Ovary (tissue), 9 donors: ENCODE results near the gene KSR1. TPM values are rescaled to one million over a fixed set of nuclear protein-coding genes. Genes with fewer than 3 reads are reported as not detected.
A peak's percentile ranks its signal among the peaks of the same experiment; 100 is the strongest.
"Not testable (repeated sequence)": the region's sequence is repeated elsewhere in the genome, so short reads cannot be mapped to it uniquely, and the experiment has no call there.

Source experiments
- DNase-seq, 5 donors: peaks; one replicate each; pipeline ENCODE4 v3.0.0-alpha.2; 2019 to 2020
- H3K27ac ChIP-seq, 2 donors: fragments of 200-600 bp; one replicate each; pipeline versions ENCODE4 v1.5.1 to v1.8.0; 2019 to 2022
- H3K27me3 ChIP-seq: fragments of 200-600 bp; one replicate; pipeline ENCODE4 v1.8.0; 2022
- H3K36me3 ChIP-seq: fragments of 200-600 bp; sonication (generic); one replicate; pipeline ENCODE4 v1.5.1; 2019
- H3K4me1 ChIP-seq: one replicate; pipeline ENCODE4 v1.8.1; 2013; ENCODE audit warnings: mild to moderate bottlenecking, moderate library complexity; ENCODE audit not compliant: insufficient read depth
- H3K4me3 ChIP-seq: fragments of 200-600 bp; sonication (generic); one replicate; pipeline ENCODE4 v1.5.1; 2017
- H3K9me3 ChIP-seq, 2 donors: fragments of 200-600 bp in 1 of 2; sonication (generic) in 1 of 2; one replicate each; pipeline versions ENCODE4 v1.5.1 to v1.8.1; 2013 to 2019; ENCODE audit warnings: mild to moderate bottlenecking in 1 of 2, moderate library complexity in 1 of 2
- EP300 ChIP-seq: sonication (generic); formaldehyde crosslinking; IDR thresholded peaks from one replicate; pipeline ENCODE4 v1.6.1; 2017; ENCODE audit warnings: antibody characterized with exemption
- POLR2A ChIP-seq: fragments of 450-650 bp; IDR thresholded peaks from one replicate; pipeline ENCODE4 v1.6.1; 2017; ENCODE audit warnings: antibody characterized with exemption, mild to moderate bottlenecking, moderate library complexity
- WGBS, 3 donors: extraction: QIAGEN DNeasy Blood & Tissue Kit in 1 of 3; methylation state at CpG; one replicate each; pipeline versions ENCODE4 v1.1.5 to v1.1.7; 2013 to 2017; 5-methylcytosine and 5-hydroxymethylcytosine counted together
- intact Hi-C, 4 donors: fragments of 100-400 bp; cut with DNase I; formaldehyde crosslinking; loops; one replicate each; pipeline versions ENCODE4 v1.11.0 to v1.15.1; 2022 to 2023
- polyA plus RNA-seq, 2 donors: library from polyadenylated mRNA; stranded (reverse); fragments of 200-250 nt in 1 of 2; fragments of 350-450 nt in 1 of 2; fragmentation: Illumina TruSeq in 1 of 2; extraction: RNeasy Lipid Tissue Mini Kit (QIAGEN cat#74804) in 1 of 2; gene quantifications; one replicate each; pipeline ENCODE4 v1.2.3, GENCODE V29; 2013 to 2014
- total RNA-seq, 7 donors: library from RNA; depleted of rRNA in 2 of 7; stranded (reverse); fragments of >200 nt in 2 of 7; fragmentation: NEBNext Ultra II Directional in 3 of 7; extraction: Animal tissue kit (Norgen Biotek cat#: 25700) in 3 of 7; gene quantifications; one replicate each; pipeline versions ENCODE4 v1.1.0 to v1.2.4, GENCODE V29; 2016 to 2023
- TF ChIP-seq, protein P1 (sequence below), 3 donors: fragments of 450-650 bp in 2 of 3; fragments of 200-600 bp in 1 of 3; IDR thresholded peaks; one replicate each; pipeline versions ENCODE4 v1.5.1 to v1.8.0; 2016 to 2022; ENCODE audit warnings: antibody characterized with exemption in 3 of 3, mild to moderate bottlenecking in 1 of 3
- donor health status: DM: no; HTN: no; CAD: no; lungs with moderate emphysema.
- donor health status: DM: no; HTN: no; CAD: no.
- donor health status: Bipolar disorder and iron deficiency.
- donor health status: DM: yes; HTN: yes; CAD: no.
- donor health status: DM: no; HTN: no; CAD: no.
- donor health status: DM: yes; HTN: yes; CAD: no.

KSR1 gene
- total and polyA plus RNA-seq, 9 donors = 27.7 to 84.8 (median 39.5) TPM

DNA sequence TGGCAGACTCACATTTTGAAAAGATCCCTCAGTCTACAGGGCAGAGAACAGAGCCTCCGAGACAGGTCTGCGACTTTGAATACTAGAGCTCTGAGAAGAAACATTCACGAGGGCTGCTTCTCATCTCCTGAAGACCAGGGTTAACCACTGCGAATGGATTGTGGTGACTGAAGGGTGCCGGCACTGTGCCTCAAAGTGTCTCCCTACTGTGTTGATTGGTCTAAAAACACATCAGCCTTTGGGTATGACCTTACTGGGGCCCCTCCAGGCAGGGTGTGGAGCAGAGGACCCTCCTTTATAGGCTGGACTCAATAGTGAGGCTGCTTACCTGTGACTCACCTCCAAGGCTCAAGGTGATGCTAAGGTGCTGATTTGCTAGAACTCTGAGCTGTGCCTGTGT is 172.1 kb downstream of the KSR1 start:
- intact Hi-C loops = no loop called here
- no peak overlapping the region for H3K4me3 ChIP-seq
- H3K9me3 ChIP-seq = no peaks in the 10 kb centered on the region
- H3K27ac ChIP-seq = no peak overlapping the region
- no peaks in the 10 kb centered on the region for H3K27me3 ChIP-seq
- no peaks in the 10 kb centered on the region for H3K36me3 ChIP-seq
- DNase-seq = no peak
- 86 to 93% (median 87%) methylated on average over 5 of the region's 5 CpGs for WGBS, 3 donors
- TF ChIP-seq EP300 (no peak), POLR2A (no peak)
- TF ChIP-seq, protein P1, sequence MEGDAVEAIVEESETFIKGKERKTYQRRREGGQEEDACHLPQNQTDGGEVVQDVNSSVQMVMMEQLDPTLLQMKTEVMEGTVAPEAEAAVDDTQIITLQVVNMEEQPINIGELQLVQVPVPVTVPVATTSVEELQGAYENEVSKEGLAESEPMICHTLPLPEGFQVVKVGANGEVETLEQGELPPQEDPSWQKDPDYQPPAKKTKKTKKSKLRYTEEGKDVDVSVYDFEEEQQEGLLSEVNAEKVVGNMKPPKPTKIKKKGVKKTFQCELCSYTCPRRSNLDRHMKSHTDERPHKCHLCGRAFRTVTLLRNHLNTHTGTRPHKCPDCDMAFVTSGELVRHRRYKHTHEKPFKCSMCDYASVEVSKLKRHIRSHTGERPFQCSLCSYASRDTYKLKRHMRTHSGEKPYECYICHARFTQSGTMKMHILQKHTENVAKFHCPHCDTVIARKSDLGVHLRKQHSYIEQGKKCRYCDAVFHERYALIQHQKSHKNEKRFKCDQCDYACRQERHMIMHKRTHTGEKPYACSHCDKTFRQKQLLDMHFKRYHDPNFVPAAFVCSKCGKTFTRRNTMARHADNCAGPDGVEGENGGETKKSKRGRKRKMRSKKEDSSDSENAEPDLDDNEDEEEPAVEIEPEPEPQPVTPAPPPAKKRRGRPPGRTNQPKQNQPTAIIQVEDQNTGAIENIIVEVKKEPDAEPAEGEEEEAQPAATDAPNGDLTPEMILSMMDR (IDR thresholded peaks at IDR 0.05) = no peak
- H3K4me1 ChIP-seq = peaks cover 10% of the 10 kb centered on the region

DNA sequence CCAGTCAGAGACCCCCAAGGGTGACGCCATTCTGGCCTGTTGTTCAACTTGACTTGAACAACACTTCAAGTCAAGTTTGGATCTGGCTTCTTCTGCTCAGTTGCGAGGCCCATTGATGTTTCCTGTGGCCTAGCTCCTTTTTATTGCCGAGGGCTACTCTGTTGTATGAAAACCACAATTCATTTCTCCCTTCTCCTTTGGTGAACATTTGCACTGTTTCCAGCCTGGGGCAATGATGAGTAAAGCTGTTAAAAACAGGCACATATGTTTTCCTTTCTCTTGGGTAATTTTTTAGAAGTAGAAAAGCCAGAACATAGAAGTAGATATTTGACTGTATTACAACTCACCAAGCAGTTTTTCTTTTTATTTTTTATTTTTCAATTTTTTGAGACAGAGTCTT is 173.0 kb downstream of the KSR1 start:
- H3K4me3 ChIP-seq, H3K27ac ChIP-seq, H3K27me3 ChIP-seq, H3K36me3 ChIP-seq, H3K9me3 ChIP-seq, DNase-seq, intact Hi-C loops: not testable (repeated sequence)
- WGBS, 3 donors = 78 to 84% (median 81%) methylated on average over 3 of the region's 3 CpGs
- H3K4me1 ChIP-seq = peaks cover 17% of the 10 kb centered on the region

DNA sequence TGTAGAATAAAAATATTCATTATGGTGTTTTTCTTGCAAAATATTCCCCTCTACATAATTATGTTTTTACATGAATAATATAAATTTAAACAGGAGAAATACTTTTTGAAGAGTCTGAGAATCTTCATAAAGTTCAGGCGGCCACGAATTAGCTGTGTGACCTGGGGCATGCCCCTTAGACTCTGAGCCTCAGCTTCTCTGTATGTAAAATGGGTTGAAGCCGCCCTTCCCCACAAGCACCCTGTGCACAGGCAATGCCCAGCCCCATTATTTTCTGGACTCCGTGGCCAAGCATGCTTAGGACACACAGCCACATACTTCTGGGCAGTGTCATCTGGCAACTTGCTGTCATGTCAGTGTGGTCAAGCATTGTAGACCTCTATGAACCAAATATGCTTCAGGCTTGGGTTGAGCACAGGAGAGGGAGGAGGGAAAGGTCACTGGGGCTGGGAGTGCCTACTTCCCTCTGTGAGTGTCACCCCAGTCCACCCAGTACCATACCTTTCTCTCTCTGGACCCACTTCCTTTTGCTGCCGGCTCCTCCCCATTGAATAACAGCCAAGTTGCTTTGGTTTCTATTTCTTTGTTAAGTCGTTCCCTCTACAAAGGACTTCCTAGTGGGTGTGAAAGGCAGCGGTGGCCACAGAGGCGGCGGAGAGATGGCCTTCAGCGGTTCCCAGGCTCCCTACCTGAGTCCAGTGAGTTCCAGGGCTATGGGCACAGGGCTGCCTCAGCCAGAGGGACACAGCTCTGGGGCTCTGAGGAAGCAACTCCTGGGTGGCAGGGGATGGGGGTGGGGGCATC is 174.6 kb downstream of the KSR1 start, which contains the start of gene LGALS9:
TSS of gene LGALS9 (plus strand) at position 582 of the 804 bp plus-strand sequence. CDS start at position 660, 78 bp downstream.
- H3K4me3 ChIP-seq = no peak within 1 kb of the TSS
- no peaks in the 10 kb centered on the region for H3K9me3 ChIP-seq
- peaks cover 18% of the 10 kb centered on the region for H3K4me1 ChIP-seq
- DNase-seq = no peak
- intact Hi-C loops = no loop called here
- no peaks in the 10 kb centered on the region for H3K36me3 ChIP-seq
- no peak within 1 kb of the TSS for H3K27ac ChIP-seq
- WGBS, 3 donors = 42 to 54% (median 44%) methylated on average over 10 of the region's 10 CpGs
- no peaks in the 10 kb centered on the region for H3K27me3 ChIP-seq
- no peak for TF ChIP-seq POLR2A

DNA sequence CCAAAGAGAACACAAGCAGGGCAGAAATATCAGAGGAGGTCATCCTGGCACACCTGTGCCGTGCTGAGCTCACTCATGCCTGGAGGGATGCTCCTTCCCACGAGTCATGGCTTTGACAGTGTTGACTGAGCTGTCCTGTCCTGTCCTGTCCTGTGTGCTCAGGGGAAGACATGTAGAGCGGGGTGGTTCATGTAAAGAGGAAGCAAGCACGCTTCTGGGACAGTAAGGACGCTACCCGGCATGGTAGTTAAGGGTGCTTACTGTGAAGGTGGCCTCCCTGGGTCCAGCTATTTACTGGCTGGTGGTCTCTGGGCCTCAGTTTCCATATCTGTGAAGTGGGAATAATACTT is 175.1 kb downstream of the KSR1 start:
- no peaks in the 10 kb centered on the region for H3K9me3 ChIP-seq
- intact Hi-C loops = no loop called here
- 56 to 76% (median 73%) methylated on average over 6 of the region's 6 CpGs for WGBS, 3 donors
- no peak overlapping the region for H3K27ac ChIP-seq
- TF ChIP-seq EP300 = no peak
- TF ChIP-seq, protein P1 (IDR thresholded peaks at IDR 0.05) = no peak
- no peak for TF ChIP-seq POLR2A
- DNase-seq = no peak
- H3K27me3 ChIP-seq = no peaks in the 10 kb centered on the region
- H3K4me3 ChIP-seq = no peak overlapping the region
- peaks cover 18% of the 10 kb centered on the region for H3K4me1 ChIP-seq
- no peaks in the 10 kb centered on the region for H3K36me3 ChIP-seq

DNA sequence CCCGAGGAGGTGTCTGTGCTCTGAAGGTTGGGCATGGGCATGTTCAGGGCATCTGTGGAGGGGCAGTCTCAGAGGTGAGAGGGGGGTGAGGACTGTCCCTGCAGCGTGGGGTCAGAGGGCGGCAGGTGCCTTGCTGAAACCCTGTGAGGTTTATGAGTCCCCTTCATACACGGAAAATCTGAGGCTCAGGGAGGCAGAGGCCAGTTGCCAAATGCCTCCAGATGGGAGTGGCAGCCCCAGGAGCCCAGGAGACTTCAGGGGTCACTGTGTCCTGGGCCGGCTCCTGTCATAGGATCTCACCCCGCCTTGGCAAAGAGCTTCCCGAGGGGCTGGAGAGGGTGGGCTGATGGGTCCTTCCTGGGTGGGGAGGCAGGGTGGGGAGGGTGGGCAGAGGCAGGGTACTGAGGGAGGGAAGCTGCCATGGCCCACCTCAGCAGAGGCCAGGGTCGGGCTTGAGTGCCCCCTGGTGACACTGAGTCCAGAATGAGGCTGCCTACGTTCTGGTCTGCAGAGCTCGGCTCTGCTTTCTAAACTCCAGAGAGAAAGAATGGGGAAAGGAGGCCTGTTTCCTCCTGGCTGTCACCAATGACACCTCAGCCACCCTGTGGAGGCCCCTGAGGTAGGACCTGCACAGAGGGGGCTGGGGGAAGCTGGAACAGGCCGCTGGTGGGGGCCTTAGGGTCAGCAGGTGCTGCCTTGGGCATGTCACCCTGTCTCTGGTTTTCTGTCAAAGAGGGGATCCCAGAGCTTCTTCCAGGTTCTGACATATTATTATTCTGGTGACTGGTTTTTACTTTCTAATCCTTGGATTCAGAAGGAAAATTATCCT is 175.9 kb downstream of the KSR1 start:
- peak overlapping the region in 1 of 2 donors; percentile 12 for H3K27ac ChIP-seq
- no peaks in the 10 kb centered on the region for H3K9me3 ChIP-seq
- H3K4me3 ChIP-seq = no peak overlapping the region
- H3K27me3 ChIP-seq = no peaks in the 10 kb centered on the region
- WGBS, 3 donors = 69 to 79% (median 73%) methylated on average over 11 of the region's 11 CpGs
- DNase-seq = no peak
- intact Hi-C loops = no loop called here
- peaks cover 18% of the 10 kb centered on the region for H3K4me1 ChIP-seq
- TF ChIP-seq POLR2A (no peak), EP300 (no peak)
- TF ChIP-seq, protein P1 (IDR thresholded peaks at IDR 0.05) = no peak
- no peaks in the 10 kb centered on the region for H3K36me3 ChIP-seq

DNA sequence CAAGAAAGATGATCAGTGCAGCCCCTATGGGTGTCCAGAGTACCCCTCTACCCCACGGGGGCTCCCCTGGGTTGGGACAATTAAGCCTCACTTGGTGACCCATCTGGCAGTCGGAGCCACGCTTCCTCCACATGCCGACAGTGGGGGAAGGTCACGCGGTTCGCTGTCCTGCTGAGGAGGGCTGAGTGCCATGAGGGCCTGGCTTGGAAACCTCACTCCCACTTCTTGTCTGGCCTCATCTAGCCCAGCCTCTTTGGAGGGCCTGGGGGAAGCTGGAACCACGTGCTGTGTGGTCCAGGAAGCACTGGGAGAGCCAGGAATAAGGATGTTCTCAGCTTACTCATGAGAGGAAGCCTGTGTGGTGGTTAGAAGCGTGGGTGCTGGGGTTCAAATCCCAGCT is 176.5 kb downstream of the KSR1 start:
- 9 to 11% (median 10%) methylated on average over 9 of the region's 9 CpGs for WGBS, 3 donors
- intact Hi-C loops = not testable (repeated sequence)

More for the DNA sequence above, 176.5 kb downstream of the KSR1 start:
- not testable (repeated sequence) for H3K27me3 ChIP-seq, H3K9me3 ChIP-seq, H3K4me3 ChIP-seq, H3K36me3 ChIP-seq
- peak; percentile 59 to 77 (median 71) for DNase-seq
- Histone ChIP-seq H3K4me1 (peaks cover 18% of the 10 kb centered on the region), H3K27ac (peak overlapping the region in 1 of 2 donors; percentile 12)
